AG08395 (cell line): ENCODE measurements around the gene NOP56.
"Not testable (repeated sequence)": the region's sequence is repeated elsewhere in the genome, so short reads cannot be mapped to it uniquely, and the experiment has no call there.

ENCODE experiments used
- DNase-seq: peaks from one replicate; pipeline ENCODE4 v3.0.0; 2012; ENCODE audit warnings: mixed read lengths, low spot score

NOP56 gene

DNA sequence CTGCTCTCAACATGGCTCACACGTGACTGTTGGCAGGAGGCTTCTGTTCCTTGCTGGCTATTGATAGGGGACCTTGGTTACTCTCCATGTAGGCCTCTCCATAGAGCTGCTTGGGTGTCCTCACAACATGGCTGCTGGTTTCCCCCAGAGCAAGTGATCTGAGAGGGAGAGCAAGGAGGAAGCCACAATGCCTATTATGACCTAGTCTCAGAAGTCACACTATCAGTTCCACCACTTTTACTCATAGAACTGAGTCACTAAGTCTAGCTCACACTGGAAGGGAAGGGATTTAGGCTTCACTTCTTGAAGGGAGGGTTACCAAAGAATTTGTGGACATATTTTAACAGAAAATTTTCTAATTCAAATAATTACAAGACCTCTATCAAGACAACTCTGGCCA is 8.7 kb upstream of the NOP56 start:
- DNase-seq: no peak

DNA sequence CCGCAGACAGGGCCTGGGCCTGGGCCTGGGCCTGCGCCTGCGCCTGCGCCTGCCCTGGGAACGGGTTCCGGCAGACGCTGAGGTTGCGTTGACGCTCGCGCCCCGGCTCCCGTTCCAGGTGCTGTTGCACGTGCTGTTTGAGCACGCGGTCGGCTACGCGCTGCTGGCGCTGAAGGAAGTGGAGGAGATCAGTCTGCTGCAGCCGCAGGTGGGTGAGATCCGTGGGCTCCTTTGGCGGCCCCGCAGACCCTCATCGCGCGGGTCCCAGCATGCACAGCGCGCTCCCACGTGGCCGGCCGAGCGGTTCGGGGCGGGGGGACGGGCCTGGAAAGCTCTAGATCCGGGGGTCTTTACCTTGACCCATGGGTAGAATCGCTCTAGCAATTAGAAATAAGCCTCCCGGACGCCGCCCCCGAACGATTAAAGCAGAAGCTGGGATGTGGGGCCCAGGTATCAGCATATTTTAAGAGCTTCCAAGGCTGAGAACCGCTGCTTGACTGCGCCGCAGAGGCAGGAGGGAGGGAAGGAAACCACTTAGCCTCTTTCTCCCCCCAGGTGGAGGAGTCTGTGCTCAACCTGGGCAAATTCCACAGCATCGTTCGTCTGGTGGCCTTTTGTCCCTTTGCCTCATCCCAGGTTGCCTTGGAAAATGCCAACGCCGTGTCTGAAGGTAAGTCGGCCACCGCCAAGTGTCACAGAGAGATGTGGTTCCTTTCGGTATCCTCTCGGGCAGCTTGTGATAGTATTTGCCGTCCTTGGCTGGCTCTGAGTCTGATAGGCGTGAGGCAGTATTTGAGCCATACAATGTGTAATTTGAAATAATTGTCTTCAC is 508 bp downstream of the NOP56 start:
- DNase-seq: peak; percentile 31

DNA sequence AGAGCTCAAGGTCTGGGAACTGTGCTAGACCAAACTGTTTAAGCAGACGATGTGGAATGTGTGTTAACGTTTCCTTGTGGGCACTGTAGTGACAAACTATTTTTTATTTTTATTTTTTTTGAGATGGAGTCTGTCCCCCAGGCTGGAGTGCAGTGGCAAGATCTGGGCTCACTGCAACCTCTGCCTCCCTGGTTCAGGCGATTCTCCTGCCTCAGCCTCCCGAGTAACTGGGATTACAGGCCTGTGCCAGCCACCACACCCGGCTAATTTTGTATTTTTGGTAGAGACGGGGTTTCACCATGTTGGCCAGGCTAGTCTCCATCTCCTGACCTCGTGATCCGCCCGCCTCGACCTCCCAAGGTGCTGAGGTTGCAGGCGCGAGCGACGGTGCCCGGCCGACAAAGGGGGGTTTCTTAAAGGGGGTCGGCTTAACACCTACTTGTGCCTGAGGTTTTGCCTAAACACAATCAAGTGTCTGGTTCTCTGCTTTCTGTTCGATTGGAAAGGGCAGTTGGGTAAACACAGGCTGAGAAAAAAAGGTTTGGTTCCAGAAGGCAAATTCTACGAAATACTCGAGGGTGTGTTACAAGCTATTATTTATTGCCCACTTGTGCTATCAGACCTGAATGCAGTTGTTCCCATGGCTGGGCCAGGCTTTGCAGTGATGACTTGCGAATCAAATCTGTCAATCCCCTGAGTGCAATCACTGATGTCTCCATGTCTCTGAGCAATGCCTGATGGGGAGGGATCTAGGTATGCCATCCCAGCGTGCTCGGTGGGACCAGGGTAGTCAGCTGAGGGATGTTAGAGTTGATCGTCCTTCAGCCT is 1.3 kb downstream of the NOP56 start:
- no peak for DNase-seq

DNA sequence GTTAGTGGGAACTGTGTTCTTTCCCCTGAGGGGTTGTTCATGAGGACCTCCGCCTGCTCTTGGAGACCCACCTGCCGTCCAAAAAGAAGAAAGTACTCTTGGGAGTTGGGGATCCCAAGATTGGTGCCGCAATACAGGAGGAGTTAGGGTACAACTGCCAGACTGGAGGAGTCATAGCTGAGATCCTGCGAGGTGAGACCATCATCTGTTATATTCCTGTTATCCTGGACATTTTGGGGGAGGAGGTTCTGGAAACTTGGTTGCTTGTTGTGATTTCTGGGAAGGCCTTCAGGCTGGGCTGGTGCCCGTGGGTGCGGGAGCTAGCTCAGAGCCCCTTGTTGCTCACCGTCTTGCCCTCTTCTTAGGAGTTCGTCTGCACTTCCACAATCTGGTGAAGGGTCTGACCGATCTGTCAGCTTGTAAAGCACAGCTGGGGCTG is 2.0 kb downstream of the NOP56 start:
- no peak for DNase-seq

DNA sequence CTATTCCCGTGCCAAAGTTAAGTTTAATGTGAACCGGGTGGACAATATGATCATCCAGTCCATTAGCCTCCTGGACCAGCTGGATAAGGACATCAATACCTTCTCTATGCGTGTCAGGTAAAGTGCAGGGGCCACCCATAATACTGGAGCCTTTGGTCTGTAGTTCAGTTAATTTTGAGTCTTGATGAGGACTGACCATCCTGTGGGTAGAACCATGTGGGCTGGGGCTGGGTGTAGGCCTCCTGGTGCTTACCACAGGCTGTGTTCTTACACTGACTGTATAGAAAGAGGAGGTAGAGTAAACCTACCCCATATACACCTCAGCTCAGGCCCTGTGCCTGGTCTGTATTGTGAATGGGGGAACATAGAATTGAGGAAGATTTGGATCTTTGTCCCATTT is 2.4 kb downstream of the NOP56 start:
- no peak for DNase-seq

DNA sequence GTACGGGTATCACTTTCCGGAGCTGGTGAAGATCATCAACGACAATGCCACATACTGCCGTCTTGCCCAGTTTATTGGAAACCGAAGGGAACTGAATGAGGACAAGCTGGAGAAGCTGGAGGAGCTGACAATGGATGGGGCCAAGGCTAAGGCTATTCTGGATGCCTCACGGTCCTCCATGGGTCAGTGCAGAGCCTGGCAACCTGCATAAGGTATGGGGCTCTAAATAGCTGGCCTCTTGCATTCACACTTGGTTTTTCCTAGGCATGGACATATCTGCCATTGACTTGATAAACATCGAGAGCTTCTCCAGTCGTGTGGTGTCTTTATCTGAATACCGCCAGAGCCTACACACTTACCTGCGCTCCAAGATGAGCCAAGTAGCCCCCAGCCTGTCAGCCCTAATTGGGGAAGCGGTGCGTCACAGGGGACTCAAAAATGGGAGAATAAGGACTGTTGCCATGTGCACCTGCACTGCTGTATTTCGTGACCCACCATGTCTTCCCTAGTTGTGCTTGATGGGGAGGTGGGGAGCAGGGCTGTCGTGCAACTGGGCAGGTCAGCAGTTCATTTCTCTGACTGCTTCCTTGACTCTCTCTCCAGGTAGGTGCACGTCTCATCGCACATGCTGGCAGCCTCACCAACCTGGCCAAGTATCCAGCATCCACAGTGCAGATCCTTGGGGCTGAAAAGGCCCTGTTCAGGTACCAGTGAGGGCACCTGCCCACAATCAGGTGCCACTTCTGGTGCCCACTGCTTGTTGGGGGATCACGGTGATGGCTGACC is 3.1 kb downstream of the NOP56 start:
- DNase-seq: no peak

DNA sequence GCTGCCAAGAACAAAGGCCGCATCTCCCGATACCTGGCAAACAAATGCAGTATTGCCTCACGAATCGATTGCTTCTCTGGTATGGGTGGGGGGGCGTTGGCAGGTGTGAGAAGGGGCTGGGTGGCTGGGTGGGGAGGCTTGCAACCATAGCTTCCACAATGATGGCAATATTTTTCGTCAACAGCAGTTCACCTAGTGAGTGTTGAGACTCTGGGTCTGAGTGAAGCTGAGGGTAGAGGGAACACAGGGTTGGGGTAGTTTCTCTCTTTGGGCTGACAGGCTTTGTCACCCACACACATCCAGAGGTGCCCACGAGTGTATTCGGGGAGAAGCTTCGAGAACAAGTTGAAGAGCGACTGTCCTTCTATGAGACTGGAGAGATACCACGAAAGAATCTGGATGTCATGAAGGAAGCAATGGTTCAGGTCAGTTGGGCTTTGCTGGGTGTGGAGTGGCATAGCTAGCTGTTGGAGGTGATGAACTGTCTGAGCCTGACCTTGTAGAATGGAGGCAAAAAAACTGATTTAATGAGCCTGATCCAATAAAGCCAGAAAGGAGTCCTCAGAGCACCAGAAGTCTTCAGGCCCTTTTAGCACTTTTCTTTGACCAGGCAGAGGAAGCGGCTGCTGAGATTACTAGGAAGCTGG is 4.2 kb downstream of the NOP56 start:
- no peak for DNase-seq

DNA sequence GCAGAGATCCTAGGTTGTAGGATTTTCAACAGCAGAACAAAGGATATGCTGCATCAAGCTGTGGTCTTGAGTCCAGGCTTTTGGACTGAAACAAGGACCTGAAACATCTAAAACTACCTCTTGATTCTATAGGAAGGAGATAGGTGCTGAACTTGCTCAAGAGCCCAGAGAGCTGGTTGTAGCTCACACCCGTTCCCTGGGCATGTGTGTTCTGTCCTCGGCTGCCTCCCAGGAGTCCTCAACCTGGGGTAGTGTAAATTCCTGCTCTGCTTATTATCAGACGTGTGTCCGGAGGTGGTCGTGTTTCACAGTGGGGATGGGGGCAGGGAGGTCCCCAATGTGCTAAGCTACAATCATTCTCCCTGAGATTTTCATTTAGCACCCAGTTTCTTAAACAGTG is 4.8 kb downstream of the NOP56 start:
- no peak for DNase-seq

DNA sequence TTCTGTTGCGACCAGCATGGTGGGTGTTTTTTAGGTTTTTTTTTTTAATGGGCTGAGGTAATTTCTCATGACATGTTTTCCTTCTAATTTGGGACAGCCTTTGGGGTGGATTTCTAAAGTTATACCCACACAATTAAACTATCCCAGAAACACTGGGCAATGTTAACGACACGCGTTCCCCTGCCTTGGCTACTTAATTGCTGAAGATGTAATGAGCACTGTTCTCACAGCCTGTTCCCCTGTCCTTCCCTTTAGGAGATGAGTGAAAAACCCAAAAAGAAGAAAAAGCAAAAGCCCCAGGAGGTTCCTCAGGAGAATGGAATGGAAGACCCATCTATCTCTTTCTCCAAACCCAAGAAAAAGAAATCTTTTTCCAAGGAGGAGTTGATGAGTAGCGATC is 5.2 kb downstream of the NOP56 start:
- DNase-seq: no peak

DNA sequence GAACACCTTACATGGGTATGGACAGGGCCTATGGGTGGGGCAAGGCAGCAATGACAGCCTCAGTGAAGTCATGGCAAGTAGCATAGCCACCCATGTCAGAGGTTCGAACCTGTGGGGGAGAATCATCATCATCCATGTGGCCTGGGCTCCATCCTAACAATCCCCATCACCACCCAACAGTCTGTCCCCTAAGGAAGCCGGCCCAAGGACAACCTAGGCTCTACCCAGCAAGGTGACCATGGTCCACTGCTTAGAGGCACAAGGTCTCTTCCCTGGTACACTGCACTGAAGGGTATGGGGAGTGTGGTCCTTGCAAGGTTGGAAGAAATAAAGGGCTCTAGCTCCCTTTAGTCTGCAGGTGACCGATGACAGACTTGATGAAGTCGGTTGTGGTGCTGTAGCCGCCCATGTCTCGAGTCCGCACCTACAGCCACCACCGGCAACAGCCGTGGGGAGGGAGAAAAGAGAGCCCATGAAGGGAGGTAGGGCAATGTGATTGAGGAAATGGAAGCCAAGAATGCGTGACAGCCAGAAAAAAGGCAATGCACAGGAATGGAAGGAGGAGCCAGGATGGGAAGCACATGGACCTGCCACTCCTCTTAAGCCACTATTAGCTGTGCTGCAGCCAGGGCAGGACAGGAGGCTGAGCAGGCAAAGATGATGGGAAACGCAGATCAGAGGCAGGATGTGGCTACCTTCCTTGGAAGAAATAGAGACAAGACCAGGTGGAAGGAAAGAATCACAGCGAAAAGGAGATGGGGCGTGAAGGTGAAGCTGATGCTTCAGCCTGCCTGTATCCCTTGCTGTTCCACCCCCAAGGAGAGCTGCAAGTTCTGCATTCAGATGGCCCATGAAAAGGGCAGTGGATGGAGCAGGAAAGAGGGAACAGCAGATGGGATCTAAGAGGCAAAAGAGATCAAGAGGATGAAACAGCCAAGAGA is 6.3 kb downstream of the NOP56 start:
- no peak for DNase-seq

DNA sequence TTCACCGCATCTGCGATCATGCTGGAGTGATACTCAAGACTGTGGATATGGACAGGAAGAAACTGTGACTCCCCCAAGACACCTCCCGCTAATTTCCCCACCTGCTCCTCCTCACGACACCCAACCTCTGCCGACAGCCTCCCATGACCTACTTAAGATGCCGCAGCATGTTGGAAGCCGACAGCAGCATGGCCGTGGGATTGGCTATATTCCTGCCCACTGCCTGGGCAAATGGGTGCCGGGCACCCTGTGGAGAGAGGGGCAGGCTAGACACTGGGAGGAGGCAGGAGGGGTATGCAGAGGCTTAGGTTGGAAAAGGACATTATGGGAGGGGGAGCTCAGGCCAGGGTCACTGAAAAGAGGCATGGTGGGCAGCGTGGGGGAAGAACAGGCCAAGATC is 7.1 kb downstream of the NOP56 start:
- DNase-seq: no peak

DNA sequence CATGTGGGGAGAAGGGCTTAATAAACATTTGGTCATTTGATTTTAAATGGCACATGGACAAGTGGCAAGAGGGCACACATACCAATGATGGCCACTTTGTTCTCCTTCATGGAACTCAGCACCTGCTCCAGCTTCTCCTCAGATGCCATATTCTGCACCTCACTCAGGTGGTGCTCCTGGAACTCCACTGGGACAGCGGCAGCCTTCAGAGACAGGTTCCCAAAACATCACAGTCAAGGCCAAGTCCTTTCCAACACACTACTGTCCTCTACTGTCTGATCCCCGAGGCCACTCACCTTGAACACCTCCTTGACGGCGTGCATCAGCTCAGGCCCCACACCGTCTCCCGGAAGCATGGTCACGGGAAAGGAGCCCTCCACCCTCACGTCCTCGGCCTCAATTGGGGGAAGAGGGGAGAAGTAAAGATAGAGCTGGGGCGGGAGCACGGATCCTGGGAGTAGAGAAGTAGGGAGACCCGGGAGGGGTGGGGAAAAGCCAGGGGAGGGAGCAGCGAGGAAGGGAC is 11.0 kb downstream of the NOP56 start:
- no peak for DNase-seq

DNA sequence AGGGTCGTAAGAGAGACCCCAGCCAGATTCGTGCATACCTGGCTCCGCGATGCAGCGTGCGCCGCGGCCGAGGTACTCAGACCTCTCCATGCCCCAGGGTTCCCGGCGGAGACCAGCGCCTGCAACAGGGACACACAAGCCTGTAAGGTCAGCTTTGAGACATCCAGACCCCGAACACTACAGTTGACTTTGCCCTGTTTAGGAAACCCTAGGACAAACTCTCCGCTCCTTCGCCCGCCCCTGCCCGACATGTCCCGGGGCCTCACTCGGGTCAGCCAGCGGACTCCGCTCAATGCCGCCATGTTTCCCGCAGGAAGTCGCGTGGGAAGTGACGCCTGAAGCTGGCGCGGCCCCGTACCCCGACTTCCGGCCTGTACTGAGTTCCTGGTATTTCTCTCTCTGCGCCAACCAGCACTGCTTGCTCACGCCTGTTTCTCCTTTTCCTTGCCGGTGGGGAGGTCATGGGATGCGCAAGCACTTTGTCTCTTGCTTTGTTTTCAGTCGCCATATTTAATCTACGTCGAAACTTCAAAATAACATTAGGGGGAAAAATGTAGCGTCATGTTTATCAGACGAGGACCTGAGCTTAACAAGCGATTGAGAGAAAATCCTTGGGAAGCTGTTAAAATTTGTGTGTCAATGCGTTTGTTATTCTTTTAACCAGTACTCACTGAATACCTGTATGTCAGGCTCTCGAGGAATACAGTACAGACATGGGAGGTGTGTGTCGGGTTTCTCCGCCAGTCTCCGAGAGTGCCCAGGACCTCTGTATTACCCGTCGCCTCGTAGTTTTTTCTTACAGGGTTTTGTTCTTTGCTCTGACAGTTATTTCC is 11.7 kb downstream of the NOP56 start, which contains the start of gene IDH3B:
Gene IDH3B, minus strand, starts transcription at position 330 of the 833 bp plus-strand sequence. Its CDS starts 28 bp downstream, at position 302.
- peak; percentile 96 for DNase-seq

DNA sequence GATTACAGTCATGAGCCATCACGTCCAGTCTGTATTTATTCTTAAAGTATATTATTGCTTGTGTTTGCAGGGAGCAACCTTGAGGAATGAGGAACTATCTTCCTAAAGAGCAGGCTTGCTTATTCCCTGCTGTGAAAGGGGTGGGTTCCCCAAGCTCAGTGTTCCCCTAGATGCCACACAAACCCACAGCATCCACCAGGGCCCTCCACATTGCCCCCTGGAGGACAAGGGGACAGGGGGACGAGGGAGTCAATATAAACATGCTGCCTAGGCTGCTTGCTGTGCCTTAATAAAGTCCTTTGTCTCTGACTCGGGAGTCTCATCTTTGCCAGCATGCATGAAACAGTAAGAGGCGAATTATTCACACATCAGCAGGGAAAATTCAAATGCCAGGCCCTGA is 19.5 kb downstream of the NOP56 start:
- no peak for DNase-seq

DNA sequence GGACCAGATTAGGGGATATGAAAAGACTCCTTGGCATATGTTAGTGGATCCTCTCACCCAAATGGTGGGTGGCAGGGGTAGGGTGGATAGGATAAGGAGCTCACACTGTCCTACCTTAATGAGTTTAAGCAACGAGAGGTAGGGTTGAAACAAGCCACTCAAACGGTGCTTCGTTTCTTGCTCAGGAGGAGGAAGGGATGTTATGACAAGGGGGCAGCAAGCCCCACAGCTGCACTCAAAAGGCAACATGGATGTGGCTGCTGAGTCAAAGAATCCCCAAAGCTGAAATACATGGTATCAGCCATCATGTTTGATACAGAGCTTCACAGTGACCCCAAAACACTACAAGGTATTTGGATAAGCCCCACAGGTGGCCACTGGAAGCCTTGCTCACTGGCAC is 20.0 kb downstream of the NOP56 start:
- DNase-seq: no peak

DNA sequence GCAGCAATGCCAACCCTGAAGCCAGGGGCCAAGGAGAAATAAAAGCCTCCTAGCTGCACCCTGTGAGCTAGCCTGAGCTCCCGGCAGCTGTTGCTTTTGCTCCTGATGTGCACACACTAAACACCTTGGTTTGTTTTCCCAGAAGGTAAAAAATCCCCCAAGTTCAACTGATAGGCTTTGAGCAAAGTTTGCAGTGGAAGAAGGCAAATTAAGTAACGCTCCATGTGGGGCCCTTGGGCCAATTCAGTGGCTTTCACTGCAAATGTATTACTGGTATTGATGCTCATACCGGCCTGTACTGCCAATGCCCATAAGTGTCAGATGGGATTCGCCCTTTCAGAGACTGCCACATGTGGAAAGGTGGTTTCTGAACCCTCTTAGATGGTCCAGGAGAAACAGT is 21.0 kb downstream of the NOP56 start:
- DNase-seq: no peak

DNA sequence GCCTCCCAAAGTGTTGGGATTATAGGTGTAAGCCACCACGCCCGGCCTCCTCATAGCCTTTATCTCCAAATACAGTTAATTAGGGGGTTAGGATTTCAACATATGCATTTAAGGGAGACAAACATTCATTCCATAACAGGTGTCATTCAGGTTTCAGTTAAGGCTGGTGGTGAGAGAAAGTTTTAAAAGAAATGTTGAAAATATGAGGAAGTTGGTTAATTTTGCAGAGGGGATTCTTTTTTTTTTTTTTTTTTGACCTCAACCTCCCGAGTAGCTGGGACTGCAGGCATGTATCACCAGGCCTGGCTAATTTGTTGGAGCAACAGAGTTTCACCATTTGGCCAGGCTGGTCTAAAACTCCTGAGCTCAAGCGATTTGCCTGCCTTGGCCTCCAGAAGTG is 27.6 kb downstream of the NOP56 start:
- DNase-seq: no peak

DNA sequence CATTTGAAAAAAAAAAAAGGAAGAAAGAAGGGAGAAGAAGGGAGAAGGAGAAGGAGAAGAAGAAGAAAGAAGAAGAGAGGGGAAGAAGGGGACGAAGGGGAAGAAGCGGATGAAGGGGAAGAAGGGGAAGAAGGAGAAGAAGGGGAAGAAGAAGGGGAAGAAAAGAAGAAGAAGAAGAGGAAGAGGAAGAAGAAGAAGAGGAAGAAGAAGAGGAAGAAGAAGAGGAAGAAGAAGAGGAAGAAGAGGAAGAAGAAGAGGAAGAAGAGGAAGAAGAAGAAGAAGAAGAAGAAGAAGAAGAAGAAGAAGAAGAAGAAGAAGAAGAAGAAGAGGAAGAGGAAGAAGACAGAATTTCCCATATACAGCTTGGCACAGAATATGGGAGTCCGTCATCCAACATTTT is 29.6 kb downstream of the NOP56 start:
- not testable (repeated sequence) for DNase-seq

DNA sequence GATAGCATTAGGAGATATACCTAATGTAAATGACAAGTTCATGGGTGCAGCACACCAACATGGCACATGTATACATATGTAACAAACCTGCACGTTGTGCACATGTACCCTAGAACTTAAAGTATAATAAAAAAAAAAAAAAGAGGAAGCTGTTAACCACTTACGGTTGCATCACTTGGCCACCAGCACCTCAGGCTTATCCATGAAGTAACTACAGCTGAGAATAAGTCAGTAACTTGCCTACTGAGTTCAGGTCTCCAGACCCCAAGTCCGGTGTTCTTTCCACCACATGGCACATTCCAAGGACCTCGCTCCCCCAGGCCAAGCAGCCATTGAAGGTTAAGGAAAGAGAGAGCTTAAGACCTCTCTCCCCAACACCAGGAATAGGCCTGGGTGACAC is 32.4 kb downstream of the NOP56 start:
- DNase-seq: not testable (repeated sequence)

DNA sequence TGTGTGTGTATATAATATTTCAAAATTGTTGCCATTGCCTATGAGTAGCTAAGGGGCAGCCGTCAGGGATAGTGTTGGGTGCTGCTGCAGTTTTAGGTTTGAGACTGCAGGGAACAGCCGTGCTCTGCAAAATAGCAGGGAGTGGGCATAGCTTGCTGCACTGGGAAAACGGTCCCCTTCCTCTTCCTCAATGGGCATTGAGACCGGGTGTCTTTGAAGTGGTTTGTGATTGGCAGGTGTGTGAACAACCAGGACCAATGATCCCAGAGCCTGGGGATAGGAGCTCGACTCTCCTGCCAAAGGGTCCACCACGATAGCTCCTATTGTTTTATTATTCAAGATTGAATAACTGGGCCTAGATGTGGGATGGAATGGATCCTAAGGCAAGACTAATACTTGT is 35.1 kb downstream of the NOP56 start:
- DNase-seq: no peak
